DND-41 (cell line): ENCODE measurements around the gene MAGEF1.

ENCODE experiments used
- ATAC-seq: fragments of 200-7000 bp; cut with Tn5 transposase; 3 replicates; pipeline ENCODE4 v1.9.1; 2021; ENCODE audit warnings: low read depth; ENCODE audit not compliant: insufficient read depth
- DNase-seq: peaks from one replicate; pipeline ENCODE4 v3.0.0-alpha.2; 2020
- H2AFZ ChIP-seq: 2 replicates; pipeline ENCODE4 v1.6.0; 2012; ENCODE audit warnings: low read depth, low read length
- H3K27ac ChIP-seq: 2 replicates; pipeline ENCODE4 v1.5.1; 2012; ENCODE audit warnings: low read length, inconsistent platforms
- H3K27me3 ChIP-seq: fragments of 200-600 bp; sonication (generic); 2 replicates; pipeline ENCODE4 v1.6.0; 2012; ENCODE audit warnings: low read length, mild to moderate bottlenecking, inconsistent platforms; ENCODE audit not compliant: insufficient read depth, poor library complexity
- H3K36me3 ChIP-seq: 2 replicates; pipeline ENCODE4 v1.5.1; 2012; ENCODE audit warnings: low read length, inconsistent platforms; ENCODE audit not compliant: insufficient read depth
- H3K4me1 ChIP-seq: 2 replicates; pipeline ENCODE4 v1.5.1; 2012; ENCODE audit warnings: mild to moderate bottlenecking, low read length; ENCODE audit not compliant: insufficient read depth
- H3K4me2 ChIP-seq: 2 replicates; pipeline ENCODE4 v1.6.0; 2012; ENCODE audit warnings: mild to moderate bottlenecking, moderate library complexity, low read length, inconsistent platforms; ENCODE audit not compliant: insufficient read depth
- H3K4me3 ChIP-seq, 2 experiments: fragments of 200-600 bp in 1 of 2; shearing (Covaris generic) in 1 of 2; 2 replicates each; pipeline ENCODE4 v1.5.1; 2012 to 2016; ENCODE audit warnings: inconsistent platforms in 2 of 2, low read length in 2 of 2, mild to moderate bottlenecking in 2 of 2, low read depth in 1 of 2, moderate library complexity in 1 of 2
- H3K79me2 ChIP-seq: 2 replicates; pipeline ENCODE4 v1.6.0; 2012; ENCODE audit warnings: low read length, inconsistent platforms; ENCODE audit not compliant: insufficient read depth
- H3K9ac ChIP-seq: 2 replicates; pipeline ENCODE4 v1.6.0; 2012; ENCODE audit warnings: low read depth, mild to moderate bottlenecking, inconsistent platforms, low read length, moderate library complexity
- H3K9me3 ChIP-seq: 2 replicates; pipeline ENCODE4 v1.5.1; 2012; ENCODE audit warnings: low read length, moderate library complexity, mild to moderate bottlenecking, inconsistent platforms; ENCODE audit not compliant: insufficient read depth, severe bottlenecking
- H4K20me1 ChIP-seq: 2 replicates; pipeline ENCODE4 v1.6.0; 2012; ENCODE audit warnings: low read length; ENCODE audit not compliant: insufficient read depth
- EZH2 ChIP-seq: IDR thresholded peaks from 3 replicates; pipeline ENCODE4 v1.6.1; 2012; ENCODE audit warnings: borderline replicate concordance, low read depth, mild to moderate bottlenecking, moderate library complexity, low read length, inconsistent platforms; ENCODE audit not compliant: severe bottlenecking
- TF ChIP-seq, protein P1 (sequence below): IDR thresholded peaks from 2 replicates; pipeline ENCODE4 v1.5.1; 2012; ENCODE audit warnings: borderline replicate concordance, low read length, moderate library complexity, mild to moderate bottlenecking; ENCODE audit not compliant: poor library complexity, severe bottlenecking; ENCODE audit errors: extremely low read depth

Gene MAGEF1

DNA sequence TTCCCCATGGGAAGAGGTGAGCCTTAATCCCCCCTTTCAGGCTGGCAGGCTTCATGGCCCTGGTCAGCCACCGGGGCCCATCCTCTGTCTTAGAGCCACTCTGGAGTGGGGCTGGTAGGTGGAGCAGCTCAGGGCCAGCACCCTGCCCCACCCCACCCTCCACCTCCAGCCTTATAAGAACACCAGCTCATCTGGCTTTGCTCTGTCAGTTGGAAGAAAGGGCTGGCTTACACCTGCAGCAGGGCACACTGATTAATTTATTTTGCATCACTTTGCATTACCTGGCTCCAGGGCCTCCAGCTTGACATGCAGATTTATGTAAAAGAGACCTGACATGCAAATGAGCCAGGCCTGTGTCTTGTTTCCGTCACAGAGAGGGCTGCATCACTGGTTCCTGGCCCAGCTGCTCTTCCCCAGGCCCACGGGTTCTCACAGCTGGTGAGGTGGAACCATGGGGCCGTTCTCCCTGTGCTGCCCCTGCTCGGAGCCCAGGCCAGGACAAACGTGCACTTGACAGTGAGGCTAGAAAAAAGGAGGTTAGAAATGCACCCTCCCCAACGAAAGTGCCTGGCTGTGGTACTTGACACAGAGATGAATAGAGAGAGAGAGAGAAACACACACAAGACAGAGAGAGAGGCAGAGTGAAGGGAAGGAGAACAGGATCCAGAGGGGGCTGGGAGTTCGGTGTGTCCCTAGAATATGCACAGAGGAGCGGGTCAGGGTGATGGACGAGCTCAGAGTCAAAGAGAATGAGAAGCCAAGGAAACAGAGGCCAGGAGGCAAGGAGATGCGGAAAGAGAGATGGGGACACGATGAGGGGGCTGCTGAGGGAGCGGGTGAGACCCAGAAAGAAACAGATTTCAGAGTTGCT, 44.5 kb upstream of the MAGEF1 start:
- Histone ChIP-seq H3K4me1 (no peaks in the 10 kb centered on the region), H3K4me2 (no peak overlapping the region), H3K36me3 (no peaks in the 10 kb centered on the region), H3K27me3 (peaks cover 10% of the 10 kb centered on the region), H4K20me1 (no peaks in the 10 kb centered on the region), H3K27ac (no peak overlapping the region), H3K79me2 (no peaks in the 10 kb centered on the region), H3K9me3 (no peaks in the 10 kb centered on the region), H3K9ac (no peak overlapping the region), H3K4me3 (no peak overlapping the region), H2AFZ (no peak overlapping the region)
- TF ChIP-seq EZH2 = no peak
- TF ChIP-seq, protein P1, sequence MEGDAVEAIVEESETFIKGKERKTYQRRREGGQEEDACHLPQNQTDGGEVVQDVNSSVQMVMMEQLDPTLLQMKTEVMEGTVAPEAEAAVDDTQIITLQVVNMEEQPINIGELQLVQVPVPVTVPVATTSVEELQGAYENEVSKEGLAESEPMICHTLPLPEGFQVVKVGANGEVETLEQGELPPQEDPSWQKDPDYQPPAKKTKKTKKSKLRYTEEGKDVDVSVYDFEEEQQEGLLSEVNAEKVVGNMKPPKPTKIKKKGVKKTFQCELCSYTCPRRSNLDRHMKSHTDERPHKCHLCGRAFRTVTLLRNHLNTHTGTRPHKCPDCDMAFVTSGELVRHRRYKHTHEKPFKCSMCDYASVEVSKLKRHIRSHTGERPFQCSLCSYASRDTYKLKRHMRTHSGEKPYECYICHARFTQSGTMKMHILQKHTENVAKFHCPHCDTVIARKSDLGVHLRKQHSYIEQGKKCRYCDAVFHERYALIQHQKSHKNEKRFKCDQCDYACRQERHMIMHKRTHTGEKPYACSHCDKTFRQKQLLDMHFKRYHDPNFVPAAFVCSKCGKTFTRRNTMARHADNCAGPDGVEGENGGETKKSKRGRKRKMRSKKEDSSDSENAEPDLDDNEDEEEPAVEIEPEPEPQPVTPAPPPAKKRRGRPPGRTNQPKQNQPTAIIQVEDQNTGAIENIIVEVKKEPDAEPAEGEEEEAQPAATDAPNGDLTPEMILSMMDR = no peak
- ATAC-seq (no peak), DNase-seq (no peak)

DNA sequence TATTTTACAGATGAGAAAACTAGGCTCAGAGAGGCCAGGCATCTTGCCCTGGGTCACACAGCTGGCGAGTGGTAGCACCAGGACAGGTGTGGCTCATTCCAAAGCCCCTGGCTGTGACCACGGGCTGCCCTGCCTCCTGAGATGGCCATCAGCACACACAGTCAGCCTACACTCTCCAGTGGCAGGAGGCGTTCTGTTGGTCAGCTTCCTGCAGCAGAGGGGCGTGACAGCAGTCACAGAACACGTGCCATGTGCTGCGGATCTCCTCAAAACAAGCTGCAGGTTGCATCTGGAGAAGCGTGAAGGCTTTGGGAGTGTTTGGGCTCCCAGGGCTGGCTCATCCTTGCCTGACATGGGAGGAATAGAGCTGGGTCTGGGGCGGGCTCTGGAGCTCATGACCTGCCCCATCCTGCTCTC, 43.5 kb upstream of the MAGEF1 start:
- H3K27me3 ChIP-seq = peaks cover 6% of the 10 kb centered on the region
- no peak overlapping the region for H3K4me2 ChIP-seq
- no peaks in the 10 kb centered on the region for H3K79me2 ChIP-seq
- no peaks in the 10 kb centered on the region for H3K9me3 ChIP-seq
- H3K9ac ChIP-seq = no peak overlapping the region
- no peak overlapping the region for H2AFZ ChIP-seq
- H3K36me3 ChIP-seq = no peaks in the 10 kb centered on the region
- no peaks in the 10 kb centered on the region for H3K4me1 ChIP-seq
- no peak overlapping the region for H3K27ac ChIP-seq
- no peak for DNase-seq
- ATAC-seq = no peak
- no peak overlapping the region for H3K4me3 ChIP-seq
- TF ChIP-seq EZH2 = no peak
- TF ChIP-seq, protein P1 = no peak
- H4K20me1 ChIP-seq = no peaks in the 10 kb centered on the region

DNA sequence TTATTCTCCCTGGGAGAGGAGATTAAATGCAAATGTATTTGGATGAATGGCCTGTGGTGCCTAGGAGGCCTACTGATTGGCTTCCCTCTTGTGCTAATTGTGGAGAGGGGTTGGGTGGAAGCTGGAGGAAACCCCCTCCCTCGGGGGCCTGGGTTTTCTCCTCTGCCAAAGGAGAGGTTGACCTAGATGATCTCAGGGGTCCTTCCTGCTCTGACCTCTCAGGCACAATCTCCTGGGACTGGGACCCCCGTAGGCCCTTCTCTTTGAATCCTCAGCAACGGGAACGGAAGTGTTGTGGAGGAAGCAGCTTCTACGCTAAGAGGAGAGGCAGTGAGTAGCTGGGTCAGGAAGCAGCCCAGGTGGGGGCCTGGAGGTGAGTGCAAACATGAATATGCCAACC, 40.5 kb upstream of the MAGEF1 start:
- Histone ChIP-seq H2AFZ (no peak overlapping the region), H3K9me3 (no peaks in the 10 kb centered on the region), H3K27me3 (peaks cover 17% of the 10 kb centered on the region), H3K36me3 (no peaks in the 10 kb centered on the region), H3K9ac (no peak overlapping the region), H3K79me2 (no peaks in the 10 kb centered on the region), H3K4me3 (no peak overlapping the region), H3K27ac (no peak overlapping the region), H4K20me1 (no peaks in the 10 kb centered on the region), H3K4me2 (no peak overlapping the region), H3K4me1 (no peaks in the 10 kb centered on the region)
- ATAC-seq (no peak), DNase-seq (no peak)
- TF ChIP-seq EZH2 = no peak
- TF ChIP-seq, protein P1 = no peak
